ENCODE measurements around the gene FAM219B. TPM values are rescaled to one million over a fixed set of nuclear protein-coding genes. Genes with fewer than 3 reads are reported as not detected.
A peak's percentile ranks its signal among the peaks of the same experiment; 100 is the strongest.
"Not testable (repeated sequence)": the region's sequence is repeated elsewhere in the genome, so short reads cannot be mapped to it uniquely, and the experiment has no call there.

The FAM219B gene
- total RNA-seq, 2 donors from 2014 or later, result 53.5 to 64.9 TPM

DNA sequence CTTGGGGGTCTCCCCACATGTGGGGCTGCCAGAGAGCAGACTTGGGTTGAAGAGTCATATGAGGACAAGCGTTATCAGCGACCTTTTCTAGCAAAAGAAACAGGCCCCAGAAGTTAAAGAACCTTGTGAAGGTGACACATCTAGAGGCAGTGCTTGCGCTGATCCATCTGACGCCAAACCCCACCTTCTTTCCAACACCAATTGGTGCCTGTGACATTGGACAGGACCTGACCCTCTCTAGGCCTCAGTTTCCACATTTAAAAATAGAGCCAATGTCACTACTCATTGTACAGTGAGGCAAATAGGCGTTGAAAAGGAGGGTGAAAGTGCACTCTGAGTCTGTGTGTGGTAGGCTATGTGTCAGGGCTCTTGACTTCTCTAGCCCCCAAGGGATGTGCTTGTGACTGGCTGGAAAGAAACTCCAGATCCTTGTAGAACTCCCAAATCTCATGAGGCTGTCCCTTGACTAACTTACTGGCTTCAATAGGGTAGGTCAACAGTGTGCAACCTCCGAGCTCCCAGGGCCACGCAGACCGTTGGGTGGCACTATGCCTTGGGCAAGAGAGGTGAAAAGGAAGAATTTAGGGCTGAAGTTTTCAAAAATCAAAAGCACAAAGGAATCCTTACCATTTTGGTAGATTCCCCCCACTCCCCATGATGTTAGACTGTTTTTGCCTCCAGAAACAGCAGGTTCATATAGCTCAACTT is 666 bp upstream of the FAM219B start:
- ATAC-seq (peak; percentile 28), DNase-seq (no peak)
- intact Hi-C loops (cut with DNase I, micrococcal nuclease), result no loop called here

DNA sequence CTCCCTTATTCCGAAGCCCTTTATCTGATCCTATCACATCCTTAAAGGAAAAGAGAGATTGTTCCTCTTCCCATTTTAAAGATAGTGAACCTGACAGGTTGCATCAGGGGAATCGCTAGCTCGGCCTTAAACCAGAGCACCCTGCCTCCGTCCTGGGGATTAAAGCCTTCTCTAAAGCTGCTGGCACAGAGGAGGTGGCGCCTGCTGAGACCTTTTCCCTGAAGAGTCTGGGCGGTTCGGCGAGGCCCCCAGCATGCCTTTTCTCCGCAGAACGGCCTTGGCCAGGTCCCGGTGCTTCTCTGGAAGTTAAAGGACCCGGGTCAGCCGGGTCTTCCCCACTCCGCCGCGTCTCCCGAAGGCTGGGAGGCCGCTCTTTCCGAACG is 593 bp downstream of the FAM219B start:
- ATAC-seq (peak; percentile 47), DNase-seq (peak in 1 of 2 donors; percentile 55)
- intact Hi-C loops (cut with DNase I, micrococcal nuclease), result no loop called here

DNA sequence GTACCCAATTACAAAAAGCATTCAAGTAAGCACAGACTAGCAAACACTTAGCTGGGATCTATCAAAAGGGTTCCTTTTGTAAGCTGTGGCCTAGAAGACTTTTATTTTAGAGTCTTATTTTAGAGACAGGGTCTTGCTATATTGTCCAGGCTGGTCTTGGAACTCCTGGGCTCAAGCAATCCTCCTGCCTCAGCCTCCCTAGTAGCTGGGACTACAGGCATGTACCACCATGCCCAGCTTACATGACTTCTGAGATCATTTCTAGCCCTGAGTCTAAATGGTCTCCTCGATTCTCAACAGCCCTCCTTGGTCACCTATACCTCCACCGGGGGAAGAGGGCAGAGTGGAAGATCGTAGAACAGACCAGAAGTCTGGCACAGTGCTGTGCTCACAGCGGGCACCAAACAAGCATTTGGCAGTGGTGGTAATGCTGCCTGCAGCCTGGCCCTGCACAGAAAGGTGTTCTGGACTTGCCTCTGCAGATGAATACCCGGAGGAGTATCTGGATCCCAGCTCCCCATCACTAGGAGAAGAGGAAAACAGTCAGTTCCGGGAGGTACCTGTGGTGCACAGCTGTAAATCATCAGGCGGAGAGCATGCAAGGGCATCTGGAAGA is 2.4 kb downstream of the FAM219B start:
- ATAC-seq, result no peak
- DNase-seq, result no peak
- intact Hi-C loops (cut with DNase I, micrococcal nuclease), result no loop called here

DNA sequence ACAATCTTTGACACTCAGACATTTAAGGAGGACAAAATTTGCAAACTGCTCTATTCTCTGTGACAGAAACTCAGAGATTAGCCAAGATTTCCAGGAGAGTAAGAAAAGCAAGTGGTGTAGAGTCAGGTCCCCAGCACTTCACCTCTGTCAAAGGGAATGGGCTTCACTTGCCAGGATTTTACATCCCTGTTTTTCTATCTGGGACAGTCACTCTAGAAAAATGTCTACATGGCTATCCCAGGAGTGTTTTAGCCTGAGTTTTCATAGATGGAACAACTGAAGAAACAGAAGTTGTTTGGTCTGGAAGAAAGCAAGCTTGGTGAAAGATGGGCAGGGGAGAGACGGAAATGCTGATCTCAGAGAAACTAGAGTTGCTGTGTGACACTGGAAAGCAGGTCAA is 3.0 kb downstream of the FAM219B start:
- no peak for DNase-seq
- intact Hi-C loops (cut with DNase I, micrococcal nuclease), result no loop called here
- ATAC-seq, result no peak

DNA sequence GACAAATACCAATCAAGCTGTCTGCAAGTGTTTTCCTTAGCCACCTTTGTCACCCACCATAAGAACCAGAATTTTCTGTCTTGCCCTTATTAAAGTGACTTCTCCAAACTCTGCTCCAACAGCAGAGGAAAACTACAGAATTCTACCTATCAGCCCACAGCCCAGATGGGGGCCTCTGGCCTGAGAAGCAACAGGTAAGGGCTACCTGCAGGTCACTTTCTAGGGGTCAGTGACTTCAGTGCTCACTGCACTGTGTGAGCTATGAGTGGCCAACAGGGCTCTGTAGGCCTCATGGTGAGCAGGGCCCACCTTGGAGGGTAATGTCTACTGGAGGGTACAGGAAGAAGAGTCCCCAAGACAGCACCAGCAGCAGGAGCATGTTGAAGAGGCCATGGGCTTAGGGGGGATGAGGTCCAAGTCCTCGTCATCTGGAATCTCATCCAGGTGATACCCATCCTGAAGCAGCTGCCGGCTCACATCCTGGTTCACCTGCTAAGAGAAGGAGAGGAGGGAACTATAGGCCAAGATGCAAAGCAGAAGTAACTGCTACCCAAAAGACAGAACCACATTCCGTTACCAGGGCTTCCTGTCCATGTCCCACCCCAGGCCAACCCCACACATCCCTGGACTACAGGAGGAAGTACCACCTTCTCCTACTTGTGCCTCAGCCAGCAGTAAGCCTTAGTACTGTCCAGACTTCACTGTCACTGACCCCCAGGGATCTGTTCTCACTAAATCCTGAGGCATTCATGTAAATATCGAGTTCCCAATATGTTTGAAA is 4.2 kb downstream of the FAM219B start:
- intact Hi-C loops (cut with DNase I, micrococcal nuclease), result no loop called here
- DNase-seq, result no peak
- no peak for ATAC-seq

DNA sequence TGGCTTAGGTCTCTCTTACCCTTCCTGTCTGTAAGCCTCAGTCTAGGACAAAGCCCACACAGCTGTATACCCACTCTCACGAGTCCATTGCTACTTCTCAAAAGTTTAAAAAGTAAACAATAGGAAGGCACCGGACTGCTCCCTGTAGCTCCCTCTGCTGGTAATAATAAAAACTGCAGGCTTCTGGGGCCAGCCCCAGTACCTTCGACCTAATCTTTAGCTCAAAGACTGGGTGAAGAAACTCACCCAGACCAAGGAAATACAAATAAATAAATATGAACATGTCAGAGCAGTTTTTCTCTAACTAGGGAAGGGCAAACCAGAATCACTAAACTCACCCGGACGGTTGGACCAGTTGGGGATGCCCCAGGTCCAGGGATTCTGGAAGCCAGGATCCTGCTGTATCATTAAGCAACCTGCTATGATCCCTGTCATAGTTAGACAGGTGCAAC is 5.0 kb downstream of the FAM219B start:
- intact Hi-C loops (cut with DNase I, micrococcal nuclease), result no loop called here
- peak; percentile 54 for ATAC-seq
- peak in 1 of 2 donors; percentile 61 for DNase-seq

DNA sequence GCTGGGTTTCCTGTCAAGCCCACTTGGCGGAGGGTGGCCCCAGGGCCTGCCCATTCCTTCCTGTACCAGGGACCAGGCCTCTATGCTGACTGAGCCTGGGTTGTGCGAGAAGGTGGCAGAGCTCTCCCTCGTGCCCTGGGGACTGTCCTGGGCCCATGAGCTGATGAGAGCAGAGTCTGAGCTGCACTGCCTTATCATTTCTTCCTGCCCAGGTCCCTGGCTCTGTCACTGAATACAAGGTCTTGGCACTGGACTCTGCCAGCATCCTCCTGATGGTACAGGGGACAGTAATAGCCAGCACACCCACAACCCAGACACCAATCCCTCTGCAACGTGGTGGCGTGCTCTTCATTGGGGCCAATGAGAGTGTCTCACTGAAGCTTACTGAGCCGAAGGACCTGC is 9.3 kb downstream of the FAM219B start:
- intact Hi-C loops (cut with DNase I, micrococcal nuclease), result loop anchor here in 1 of 2 donors (5.0 kb wide), 1 partner anchor 40 kb away; no protein-coding TSS in a partner anchor

DNA sequence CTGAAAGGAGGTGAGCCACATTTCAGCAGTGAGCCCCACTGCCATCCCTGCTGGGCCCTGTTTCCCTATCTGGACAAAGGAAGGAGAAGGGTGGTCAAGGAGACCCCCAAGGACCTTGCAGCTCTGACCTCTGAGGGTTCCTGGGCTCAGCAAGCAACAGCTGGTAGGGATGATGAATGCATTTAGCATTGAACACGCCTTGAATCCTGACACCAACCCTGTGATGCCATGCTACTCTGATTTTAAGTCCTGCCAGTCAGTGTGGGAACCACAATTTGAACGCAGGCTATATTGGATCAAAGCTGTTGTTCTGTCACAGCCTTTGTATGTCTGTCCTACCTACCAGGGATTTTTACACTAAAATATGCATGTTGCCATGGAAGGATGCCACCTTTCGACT is 10.3 kb downstream of the FAM219B start:
- intact Hi-C loops (cut with DNase I, micrococcal nuclease), result loop anchor here in 1 of 2 donors (5.0 kb wide), 1 partner anchor 39 kb away; no protein-coding TSS in a partner anchor
- no peak for ATAC-seq
- no peak for DNase-seq

More for the DNA sequence above, 9.3 kb downstream of the FAM219B start:
- ATAC-seq, result no peak
- no peak for DNase-seq

DNA sequence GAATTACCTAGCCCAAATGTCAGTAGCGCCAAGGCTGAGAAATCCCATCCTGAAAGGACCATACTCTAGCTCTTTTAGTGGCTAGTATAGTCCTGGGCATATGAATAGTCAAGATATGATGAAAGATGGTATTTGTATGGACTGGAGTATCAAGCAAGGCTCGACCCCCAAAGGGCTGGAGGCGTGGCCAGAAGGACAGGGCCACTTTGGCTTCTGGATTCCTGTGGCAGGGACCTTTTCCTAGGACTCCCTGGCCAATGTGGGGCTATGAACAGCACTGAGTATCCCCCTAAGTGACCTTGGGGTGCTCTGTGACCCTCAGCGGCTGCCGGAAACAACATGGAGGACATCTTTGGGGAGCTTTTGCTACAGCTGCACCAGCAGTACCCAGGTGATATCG is 10.8 kb downstream of the FAM219B start:
- DNase-seq (no peak), ATAC-seq (no peak)
- intact Hi-C loops (cut with DNase I, micrococcal nuclease), result loop anchor here in 1 of 2 donors (5.0 kb wide), 1 partner anchor 39 kb away; no protein-coding TSS in a partner anchor

DNA sequence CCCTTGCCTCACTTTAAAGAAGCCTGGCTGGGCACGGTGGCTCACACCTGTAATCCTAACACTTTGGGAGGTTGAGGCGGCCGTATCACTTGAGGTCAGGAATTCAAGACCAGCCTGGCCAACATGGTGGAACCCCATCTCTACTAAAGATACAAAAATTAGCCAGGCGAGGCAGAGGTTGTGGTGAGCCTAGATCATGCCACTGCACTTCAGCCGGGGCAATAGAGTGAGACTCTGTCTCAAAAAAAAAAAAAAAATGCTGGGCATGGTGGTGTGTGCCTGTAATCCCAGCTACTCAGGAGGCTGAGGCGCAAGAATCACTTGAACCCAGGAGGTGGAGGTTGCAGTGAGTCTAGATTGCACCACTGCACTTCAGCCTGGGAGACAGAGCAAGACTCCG is 12.3 kb downstream of the FAM219B start:
- intact Hi-C loops (cut with DNase I, micrococcal nuclease); ATAC-seq; DNase-seq: not testable (repeated sequence)

DNA sequence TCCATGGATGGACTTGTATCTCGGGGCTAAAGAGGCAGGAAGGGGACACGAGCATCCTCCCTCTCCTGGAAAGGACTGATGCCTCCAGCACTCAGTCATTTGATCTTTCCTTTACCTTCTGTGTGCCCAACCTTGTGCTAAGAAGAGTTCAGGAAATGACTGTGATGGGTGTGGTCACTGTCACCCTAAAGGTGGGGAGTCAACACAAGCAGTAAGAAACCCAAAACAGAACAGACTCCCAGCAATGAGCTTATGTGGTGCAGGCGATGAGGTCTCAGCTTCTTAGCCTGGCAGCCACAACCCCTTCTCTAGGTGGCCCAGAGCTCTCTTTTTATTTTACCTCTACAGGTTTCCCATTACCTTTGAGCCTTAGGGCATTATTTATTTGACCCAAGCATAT is 13.0 kb downstream of the FAM219B start:
- intact Hi-C loops (cut with DNase I, micrococcal nuclease), result no loop called here
- ATAC-seq, result no peak
- no peak for DNase-seq

DNA sequence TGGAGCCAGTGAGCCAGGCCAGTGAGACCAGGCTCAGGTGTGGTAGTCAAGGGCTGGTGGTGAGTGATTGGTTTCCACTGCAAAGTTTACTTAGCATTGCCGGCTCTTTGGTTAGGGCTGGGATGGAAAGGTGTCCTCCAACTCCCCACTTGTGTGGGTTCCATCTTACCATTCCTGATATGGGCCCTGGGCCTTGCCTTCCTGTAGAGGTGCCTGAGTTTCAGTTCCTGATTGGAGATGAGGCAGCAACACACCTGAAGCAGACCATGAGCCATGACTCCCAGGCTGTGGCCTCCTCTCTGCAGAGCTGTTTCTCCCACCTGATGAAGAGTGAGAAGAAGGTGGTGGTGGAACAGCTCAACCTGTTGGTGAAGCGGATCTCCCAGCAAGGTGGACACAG is 13.7 kb downstream of the FAM219B start:
- intact Hi-C loops (cut with DNase I, micrococcal nuclease), result no loop called here
- no peak for ATAC-seq

DNA sequence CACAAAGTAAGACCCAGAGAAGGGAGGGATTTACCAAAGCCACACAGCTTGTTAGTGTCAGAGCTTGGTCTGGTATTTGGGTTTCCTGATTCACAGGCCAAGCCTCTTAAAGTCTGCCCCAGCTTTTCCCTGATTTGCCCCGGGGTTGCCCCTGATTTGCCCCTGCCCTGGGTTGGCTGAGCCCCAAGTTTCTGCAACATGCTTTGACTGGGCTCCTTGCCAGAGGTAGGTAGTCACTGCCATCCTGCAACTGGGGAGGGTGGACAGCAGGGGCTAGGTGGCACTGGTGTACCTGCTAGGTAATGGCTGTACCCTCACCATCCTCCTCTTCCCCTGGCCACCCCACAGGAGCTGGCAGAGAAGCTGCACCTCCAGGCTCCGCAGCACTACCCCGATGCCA is 14.3 kb downstream of the FAM219B start:
- DNase-seq (peak in 1 of 2 donors; percentile 38), ATAC-seq (peak; percentile 12)
- intact Hi-C loops (cut with DNase I, micrococcal nuclease), result no loop called here

More for the DNA sequence above, 13.7 kb downstream of the FAM219B start:
- DNase-seq, result no peak

DNA sequence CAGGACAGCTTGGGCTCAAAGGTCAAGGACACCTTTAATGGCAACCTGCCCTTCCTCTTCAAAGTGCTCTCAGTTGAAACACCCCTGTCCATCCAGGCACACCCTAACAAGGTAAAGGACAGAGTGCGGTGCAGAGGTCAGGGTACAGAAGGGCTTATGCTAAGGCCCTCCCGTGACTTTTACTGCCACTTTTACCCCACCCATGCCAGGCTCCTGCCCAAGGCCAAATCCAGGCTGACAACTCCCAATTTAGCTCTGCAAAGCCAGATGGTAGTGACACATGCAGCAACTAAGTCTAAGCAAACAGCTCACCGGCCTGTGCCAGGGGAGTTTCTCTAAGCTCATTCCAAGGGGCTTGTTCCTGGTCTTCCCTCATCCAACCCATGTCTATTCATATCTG is 15.2 kb downstream of the FAM219B start:
- intact Hi-C loops (cut with DNase I, micrococcal nuclease), result no loop called here
- peak; percentile 76 to 78 for DNase-seq
- ATAC-seq, result peak; percentile 84

DNA sequence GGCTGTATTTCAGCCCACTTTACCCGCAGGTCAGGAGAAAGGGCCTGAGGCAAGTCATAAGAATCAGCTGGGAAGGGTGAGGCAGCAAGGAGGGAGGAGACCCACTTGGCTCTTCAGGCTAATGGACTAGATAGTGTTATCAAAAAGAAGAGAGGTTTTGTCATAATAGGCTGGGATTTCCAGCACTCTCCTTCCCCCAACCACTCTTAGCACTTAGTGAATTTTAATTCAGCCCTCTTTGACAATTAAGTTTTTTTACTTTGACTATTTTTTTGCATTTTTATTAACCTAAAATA is 16.0 kb downstream of the FAM219B start:
- no peak for DNase-seq
- no peak for ATAC-seq

DNA sequence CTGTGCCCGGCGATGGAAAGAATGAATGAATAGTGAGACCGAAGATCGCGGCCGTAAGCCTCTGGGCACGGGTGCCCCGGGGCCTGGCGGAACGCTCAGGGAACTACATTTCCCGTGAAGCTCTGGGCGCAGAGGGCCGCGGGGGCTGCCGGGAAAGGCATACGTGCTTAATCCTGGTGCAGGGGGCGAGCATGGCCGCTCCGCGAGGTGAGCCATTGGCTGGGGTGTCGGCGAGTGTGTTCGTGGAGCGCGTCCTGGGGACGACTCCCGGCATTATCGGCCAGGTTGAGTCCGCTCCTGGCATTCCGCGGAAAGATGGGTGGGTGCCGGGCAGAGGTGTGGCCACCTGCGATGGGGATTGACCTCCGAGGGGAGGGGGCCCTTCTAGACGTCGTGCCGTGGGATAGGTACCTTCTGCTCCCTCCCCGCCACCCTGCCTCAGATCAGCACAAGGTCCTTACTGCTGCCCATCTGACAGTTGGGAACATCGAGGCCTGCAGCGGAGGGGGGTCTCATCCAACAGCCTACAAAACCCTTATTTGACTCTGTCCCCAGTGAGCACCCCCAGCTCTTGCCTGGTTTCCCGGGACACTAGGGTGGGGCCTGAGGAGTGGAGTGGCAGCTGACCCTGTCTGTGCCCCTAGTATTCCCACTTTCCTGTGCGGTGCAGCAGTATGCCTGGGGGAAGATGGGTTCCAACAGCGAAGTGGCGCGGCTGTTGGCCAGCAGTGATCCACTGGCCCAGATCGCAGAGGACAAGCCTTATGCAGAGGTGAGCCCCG is 16.6 kb downstream of the FAM219B start, which contains the start of gene MPI:
Gene MPI, plus strand, starts transcription at position 160 of the 782 bp plus-strand sequence. Its CDS starts 32 bp downstream, at position 192.
- ATAC-seq (peak; percentile 75), DNase-seq (peak; percentile 85 to 90)
- intact Hi-C loops (cut with DNase I, micrococcal nuclease), result no loop called here

More for the DNA sequence above, 16.0 kb downstream of the FAM219B start:
- intact Hi-C loops (cut with DNase I, micrococcal nuclease), result no loop called here

DNA sequence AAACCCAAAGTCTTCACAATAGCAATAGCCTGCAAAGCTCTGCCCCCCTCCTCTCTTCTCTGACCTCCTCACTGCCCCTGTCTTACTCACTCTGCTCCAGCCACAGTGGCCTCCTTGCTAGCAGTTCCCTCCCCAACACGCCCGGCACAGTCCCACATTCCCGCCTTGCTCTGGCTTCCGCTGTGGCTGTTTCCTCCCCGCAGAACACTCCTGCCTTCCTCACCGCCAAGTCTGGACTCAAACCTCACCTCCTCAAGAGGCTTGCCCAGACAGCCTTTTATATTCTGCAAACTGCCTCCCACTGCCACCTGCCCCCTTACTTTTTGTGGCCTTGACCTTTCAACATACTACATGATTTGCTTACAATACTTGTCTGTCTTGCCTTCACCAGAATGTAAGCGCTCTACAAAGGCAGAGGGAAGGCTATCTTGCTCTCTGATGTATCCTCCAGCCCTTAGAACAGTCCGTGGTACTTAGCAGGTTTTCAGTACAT is 17.2 kb downstream of the FAM219B start:
- intact Hi-C loops (cut with DNase I, micrococcal nuclease), result no loop called here
- peak in 1 of 2 donors; percentile 48 for DNase-seq
- ATAC-seq, result peak; percentile 4

DNA sequence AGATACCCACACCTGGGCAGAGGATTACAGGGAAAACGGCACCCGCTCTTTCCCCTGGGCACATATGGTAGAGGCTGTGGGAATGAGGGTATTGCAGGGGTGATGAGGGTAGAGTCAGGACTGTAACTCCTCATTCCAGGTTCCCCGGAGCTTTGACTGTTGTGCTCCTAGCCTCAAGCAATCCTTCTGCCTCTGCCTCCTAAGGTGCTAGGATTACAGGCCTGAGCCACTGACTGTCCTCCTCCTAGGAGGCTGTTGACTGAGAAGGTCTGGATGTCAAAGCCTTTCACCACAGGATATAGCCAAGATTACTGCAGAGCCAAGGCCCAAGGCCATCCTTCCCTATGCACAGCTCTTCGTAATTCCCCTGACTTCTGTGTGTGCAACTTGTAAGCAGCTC is 17.9 kb downstream of the FAM219B start:
- no peak for ATAC-seq
- intact Hi-C loops (cut with DNase I, micrococcal nuclease), result no loop called here
- DNase-seq, result no peak
